OCI-LY3 (cell line): ENCODE results near the gene PKD1.

Source experiments
- EZH2phosphoT487 ChIP-seq: fragments of 200-600 bp; shearing (Covaris generic); IDR thresholded peaks from 2 replicates; pipeline ENCODE4 v1.6.1; 2018; ENCODE audit warnings: antibody characterized with exemption, mixed run types, low read depth
- TF ChIP-seq, protein P1 (sequence below): fragments of 200-600, 300-600 bp; sonication (generic); IDR thresholded peaks from 2 replicates; pipeline ENCODE4 v1.5.1; 2014; ENCODE audit warnings: antibody characterized with exemption, low read length, low read depth

DNA sequence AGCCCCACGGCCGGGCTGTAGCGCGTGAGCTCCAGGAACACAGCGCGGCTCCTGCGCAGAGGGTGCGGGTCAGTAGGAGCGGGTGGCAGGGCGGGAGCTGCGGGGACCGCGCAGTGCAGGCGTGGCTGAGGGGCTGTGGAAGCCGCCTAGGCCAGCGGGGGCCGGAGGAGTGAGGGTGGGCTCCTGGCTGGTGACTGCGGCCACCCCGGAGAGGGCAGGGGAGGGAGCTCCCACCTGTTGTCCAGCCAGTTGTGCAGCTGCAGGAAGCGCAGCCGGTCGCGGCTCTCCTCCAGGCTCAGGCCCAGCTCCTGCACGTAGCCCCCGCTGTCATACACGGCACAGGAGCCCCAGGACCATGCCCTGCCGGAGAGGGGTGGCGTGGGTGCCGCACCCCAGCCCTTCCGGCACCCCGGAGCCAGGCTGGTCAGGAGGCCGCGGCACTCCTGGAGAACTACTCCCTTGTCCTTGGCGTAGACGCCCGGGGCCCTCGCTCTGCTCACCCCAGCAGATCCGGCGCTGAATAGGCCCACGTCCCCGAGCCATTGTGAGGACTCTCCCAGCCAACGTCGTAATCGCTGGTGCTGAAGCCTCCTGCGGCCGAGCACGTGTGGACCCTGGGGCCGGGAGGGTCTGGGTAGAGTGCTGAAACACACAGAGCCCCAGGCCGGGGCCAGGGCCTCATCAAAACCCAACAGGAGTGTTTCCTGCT is 44.0 kb downstream of the PKD1 start:
- TF ChIP-seq, protein P1, sequence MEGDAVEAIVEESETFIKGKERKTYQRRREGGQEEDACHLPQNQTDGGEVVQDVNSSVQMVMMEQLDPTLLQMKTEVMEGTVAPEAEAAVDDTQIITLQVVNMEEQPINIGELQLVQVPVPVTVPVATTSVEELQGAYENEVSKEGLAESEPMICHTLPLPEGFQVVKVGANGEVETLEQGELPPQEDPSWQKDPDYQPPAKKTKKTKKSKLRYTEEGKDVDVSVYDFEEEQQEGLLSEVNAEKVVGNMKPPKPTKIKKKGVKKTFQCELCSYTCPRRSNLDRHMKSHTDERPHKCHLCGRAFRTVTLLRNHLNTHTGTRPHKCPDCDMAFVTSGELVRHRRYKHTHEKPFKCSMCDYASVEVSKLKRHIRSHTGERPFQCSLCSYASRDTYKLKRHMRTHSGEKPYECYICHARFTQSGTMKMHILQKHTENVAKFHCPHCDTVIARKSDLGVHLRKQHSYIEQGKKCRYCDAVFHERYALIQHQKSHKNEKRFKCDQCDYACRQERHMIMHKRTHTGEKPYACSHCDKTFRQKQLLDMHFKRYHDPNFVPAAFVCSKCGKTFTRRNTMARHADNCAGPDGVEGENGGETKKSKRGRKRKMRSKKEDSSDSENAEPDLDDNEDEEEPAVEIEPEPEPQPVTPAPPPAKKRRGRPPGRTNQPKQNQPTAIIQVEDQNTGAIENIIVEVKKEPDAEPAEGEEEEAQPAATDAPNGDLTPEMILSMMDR: no peak
- TF ChIP-seq EZH2phosphoT487: no peak
